Cardiac fibroblast (primary cell): ENCODE measurements around the gene KLHDC10.

Experiments used
- DNase-seq, 2 donors: peaks; one replicate each; pipeline versions ENCODE4 v3.0.0 to v3.0.0-alpha.2; 2010; ENCODE audit warnings: low read depth in 2 of 2
- H3K4me3 ChIP-seq, 2 donors: replicated peaks in 1 of 2; 1 replicate in 1 of 2; 2 replicates in 1 of 2; pipeline ENCODE4 v1.5.1; 2011; ENCODE audit warnings: low read depth in 2 of 2, low read length in 2 of 2, mild to moderate bottlenecking in 2 of 2, moderate library complexity in 1 of 2
- TF ChIP-seq, protein P1 (sequence below): IDR thresholded peaks from one replicate; pipeline ENCODE4 v1.5.1; 2011; ENCODE audit warnings: low read depth, mild to moderate bottlenecking, low read length, inconsistent platforms

Gene KLHDC10

DNA sequence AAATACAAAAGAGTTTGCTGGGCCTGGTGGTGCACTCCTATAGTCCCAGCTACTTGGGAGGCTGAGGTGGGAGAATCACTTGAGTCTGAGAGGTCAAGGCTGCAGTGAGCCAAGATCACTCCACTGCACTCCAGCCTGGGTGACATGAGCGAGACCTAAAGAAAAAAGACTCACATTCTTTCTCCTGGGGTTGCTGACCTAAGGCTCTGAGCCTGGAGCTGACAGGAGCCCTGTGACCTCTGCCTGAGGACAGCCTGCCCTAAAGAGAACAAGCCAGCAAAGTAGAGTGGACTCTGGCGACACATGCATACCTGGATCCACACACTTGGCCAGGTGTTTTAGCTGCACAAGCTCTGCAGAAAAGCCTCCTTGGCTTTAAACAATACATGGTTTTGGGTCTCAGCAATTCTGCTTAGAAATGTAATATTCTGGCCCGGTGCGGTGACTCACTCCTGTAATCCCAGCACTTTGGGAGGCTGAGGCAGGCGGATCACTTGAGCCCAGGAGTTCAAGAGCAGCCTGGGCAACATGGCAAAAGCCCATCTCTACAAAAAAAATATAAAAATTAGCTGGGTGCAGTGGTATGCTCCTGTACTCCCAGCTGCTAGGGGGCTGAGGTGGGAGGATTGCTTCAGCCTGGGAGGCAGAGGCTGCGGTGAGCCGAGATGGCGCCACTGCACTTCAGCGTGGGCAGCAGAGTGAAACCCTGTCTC is 76.5 kb downstream of the KLHDC10 start:
- no peak overlapping the region for H3K4me3 ChIP-seq
- no peak for DNase-seq
- TF ChIP-seq, protein P1, sequence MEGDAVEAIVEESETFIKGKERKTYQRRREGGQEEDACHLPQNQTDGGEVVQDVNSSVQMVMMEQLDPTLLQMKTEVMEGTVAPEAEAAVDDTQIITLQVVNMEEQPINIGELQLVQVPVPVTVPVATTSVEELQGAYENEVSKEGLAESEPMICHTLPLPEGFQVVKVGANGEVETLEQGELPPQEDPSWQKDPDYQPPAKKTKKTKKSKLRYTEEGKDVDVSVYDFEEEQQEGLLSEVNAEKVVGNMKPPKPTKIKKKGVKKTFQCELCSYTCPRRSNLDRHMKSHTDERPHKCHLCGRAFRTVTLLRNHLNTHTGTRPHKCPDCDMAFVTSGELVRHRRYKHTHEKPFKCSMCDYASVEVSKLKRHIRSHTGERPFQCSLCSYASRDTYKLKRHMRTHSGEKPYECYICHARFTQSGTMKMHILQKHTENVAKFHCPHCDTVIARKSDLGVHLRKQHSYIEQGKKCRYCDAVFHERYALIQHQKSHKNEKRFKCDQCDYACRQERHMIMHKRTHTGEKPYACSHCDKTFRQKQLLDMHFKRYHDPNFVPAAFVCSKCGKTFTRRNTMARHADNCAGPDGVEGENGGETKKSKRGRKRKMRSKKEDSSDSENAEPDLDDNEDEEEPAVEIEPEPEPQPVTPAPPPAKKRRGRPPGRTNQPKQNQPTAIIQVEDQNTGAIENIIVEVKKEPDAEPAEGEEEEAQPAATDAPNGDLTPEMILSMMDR = no peak

DNA sequence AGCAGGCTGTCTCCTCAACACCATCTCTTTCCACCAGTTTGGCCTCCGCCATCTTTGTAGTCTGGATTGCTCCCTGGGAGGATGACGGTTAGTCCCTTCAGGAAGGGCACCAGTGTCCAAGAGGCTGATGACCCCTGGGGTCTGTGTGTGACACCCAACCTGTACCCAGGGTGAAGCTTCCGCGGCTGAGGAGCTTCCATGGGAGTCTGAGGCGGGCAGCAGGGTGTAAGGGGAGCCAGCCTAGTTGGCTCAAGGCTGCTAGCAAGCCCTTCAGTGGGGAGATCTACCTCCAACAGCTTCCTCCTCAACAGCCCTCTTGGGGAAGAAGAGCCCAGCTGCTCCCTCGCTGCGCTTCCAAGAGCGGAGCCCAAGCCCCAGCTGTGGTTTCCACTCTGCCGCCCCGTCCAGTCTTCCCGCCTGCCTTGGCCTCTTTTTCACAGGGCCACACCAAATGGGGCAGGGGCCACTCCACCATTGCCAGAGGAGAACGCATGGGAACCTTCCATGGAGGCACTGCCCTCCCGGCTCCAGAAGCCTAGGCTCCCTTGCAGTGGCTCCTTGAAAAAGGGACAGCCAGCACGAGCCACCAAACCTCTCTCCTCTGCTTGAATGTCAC is 77.5 kb downstream of the KLHDC10 start:
- H3K4me3 ChIP-seq = no peak overlapping the region
- no peak for DNase-seq

DNA sequence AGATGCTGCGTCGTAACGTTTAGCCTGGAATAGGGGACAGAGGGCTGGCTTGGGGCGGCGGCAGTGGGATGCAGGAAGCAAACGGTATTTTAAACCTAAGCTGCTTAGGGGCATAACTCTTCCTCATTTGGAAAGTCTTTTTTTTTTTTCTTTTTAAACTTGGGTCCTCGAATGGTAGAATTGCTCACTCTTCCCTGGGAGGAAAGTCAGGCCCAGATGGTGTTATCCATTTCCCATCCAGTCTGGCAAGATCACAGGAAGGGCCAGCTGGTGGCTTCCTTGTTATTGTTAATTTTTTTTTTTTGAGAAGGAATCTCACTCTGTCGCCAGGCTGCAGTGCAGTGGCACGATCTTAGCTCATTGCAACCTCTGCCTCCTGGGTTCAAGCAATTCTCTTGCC is 78.2 kb downstream of the KLHDC10 start:
- TF ChIP-seq, protein P1 = no peak
- H3K4me3 ChIP-seq = no peak overlapping the region
- no peak for DNase-seq

More for the DNA sequence above, 77.5 kb downstream of the KLHDC10 start:
- TF ChIP-seq, protein P1 = no peak

DNA sequence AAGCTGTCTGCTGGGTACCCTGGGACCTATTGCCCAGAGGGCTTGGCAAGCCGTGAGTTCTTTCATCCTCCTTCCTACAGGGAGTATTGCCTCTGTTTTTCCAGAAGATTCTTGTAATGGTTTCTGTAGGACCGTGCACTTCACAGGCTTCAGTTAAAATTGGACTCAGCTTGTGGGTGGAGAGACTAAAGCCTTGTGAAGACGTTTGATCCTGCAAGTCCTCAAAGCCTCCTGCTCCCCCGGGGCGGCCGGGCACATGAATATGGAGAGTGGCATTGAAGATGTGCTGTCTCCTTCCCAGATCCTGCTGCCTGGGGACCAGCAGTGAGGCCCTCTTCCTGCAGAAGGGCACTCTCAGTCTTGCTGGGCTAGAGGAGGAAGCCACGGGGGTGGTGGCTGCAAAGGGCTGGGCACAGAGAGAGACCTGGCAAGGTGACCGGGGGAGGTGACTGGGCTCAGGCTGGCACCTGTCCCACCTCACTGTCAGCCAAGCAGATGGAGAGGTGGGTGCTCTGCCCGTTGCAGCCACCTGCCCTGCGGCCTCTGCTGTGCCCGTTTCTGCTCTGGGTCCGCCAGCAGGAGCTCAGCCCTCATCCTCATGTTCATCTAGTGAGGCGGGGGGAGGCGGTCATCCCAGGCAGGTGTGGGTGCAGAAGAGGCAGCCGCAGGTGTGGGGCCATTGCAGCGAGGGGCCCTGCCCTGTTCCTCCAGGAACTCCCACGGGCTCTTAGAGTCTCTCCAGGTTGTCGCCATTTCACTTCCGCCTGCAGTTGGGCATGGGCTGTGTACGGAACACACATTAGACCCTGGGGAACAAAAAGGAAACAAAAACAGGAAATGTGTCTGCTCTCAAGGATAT is 79.2 kb downstream of the KLHDC10 start:
- TF ChIP-seq, protein P1 = no peak
- no peak for DNase-seq
- H3K4me3 ChIP-seq = no peak overlapping the region

DNA sequence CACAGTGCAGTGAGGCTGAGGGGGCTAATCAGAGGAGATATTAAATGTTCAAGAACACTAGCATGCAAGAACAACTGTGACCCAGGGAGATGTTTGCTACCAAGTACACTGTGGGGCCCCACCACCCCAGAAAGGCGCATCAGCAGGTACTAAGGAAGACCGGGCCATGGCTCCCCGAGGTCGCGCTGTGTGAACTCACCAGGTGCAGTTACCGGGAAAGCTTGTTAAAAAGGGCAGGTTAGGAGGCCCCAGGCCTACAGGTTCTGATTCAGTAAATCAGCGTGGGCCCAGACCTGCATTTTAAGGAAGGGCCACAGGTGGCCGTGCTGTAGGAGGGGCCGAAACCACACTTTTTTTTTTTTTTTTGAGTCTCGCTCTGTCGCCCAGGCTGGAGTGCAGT is 80.3 kb downstream of the KLHDC10 start:
- TF ChIP-seq, protein P1 = no peak

DNA sequence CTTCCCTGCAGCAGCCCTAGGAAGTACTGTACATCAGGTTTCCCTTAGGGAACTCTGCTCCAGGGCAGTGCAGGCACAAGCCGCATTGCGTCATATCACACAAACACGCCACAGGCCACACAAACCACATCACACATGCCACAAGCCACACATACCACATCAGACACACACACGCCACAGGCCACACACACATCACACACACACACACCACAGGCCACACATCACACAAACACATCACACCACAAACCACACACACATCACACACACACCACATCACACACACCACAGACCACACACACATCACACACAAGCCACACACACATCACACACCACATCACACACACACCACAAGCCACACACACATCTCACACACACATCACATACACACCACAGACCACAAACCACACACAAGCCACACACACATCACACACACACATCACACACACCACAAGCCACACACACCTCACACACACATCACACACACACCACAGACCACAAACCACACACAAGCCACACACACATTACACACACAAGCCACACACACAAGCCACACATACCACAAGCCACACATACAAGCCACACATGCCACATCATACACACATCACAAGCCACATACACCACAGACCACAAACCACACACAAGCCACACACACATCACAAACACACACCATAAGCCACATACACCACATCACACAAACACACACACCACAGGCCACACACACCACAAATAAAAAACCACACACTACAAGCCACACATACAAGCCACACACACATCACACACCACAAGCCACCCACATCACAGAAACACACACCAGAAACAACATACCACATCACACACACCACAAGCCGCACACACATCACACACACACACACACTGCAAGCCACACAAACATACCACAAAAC is 81.5 kb downstream of the KLHDC10 start:
- TF ChIP-seq, protein P1 = no peak
- peak; percentile 34 to 35 for DNase-seq
- no peak overlapping the region for H3K4me3 ChIP-seq

More for the DNA sequence above, 80.3 kb downstream of the KLHDC10 start:
- no peak for DNase-seq
- H3K4me3 ChIP-seq = no peak overlapping the region
